ENCODE results near the gene SLC27A1. TPM values are rescaled to one million over a fixed set of nuclear protein-coding genes. Genes with fewer than 3 reads are reported as not detected.

Gene SLC27A1
- total RNA-seq, 1 experiment from 2014 or later = 8.6 TPM

DNA sequence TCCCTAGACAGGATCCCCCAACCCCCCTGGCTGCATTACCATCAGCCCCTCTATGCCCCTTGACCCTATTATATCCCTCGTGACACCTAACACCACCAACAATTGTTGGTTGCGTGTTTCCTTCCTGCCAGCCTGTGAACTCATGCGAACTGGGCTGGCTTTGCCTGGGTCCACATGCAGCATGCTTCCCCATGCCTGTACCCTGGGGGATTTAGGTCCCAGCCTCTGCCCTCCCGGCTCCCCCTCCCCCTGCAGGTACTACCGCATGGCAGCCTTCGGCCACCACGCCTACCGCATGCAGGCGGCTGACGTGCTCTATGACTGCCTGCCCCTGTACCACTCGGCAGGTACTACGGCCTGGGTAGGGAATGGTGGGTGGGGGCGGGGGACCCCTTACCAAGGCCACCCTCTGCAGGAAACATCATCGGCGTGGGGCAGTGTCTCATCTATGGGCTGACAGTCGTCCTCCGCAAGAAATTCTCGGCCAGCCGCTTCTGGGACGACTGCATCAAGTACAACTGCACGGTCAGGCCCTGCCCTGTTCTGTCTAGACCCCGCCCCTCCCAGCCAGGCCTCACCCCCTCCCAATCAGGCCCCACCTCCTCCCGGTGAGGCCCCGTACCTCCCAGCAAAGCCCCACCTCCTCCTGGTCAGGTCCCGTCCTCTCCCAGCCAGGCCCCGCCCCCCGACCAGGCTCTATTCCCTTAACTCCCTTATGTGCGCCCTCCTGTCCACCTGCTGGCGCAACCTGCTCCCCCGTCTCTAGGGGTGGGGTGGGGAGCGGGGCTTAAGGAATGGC, 18.5 kb downstream of the SLC27A1 start (continued):
- TF ChIP-seq, protein P1, sequence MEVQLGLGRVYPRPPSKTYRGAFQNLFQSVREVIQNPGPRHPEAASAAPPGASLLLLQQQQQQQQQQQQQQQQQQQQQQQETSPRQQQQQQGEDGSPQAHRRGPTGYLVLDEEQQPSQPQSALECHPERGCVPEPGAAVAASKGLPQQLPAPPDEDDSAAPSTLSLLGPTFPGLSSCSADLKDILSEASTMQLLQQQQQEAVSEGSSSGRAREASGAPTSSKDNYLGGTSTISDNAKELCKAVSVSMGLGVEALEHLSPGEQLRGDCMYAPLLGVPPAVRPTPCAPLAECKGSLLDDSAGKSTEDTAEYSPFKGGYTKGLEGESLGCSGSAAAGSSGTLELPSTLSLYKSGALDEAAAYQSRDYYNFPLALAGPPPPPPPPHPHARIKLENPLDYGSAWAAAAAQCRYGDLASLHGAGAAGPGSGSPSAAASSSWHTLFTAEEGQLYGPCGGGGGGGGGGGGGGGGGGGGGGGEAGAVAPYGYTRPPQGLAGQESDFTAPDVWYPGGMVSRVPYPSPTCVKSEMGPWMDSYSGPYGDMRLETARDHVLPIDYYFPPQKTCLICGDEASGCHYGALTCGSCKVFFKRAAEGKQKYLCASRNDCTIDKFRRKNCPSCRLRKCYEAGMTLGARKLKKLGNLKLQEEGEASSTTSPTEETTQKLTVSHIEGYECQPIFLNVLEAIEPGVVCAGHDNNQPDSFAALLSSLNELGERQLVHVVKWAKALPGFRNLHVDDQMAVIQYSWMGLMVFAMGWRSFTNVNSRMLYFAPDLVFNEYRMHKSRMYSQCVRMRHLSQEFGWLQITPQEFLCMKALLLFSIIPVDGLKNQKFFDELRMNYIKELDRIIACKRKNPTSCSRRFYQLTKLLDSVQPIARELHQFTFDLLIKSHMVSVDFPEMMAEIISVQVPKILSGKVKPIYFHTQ (CRISPR knock-in tag; IDR thresholded peaks at IDR 0.05) = no peak
- TF ChIP-seq, protein P2, sequence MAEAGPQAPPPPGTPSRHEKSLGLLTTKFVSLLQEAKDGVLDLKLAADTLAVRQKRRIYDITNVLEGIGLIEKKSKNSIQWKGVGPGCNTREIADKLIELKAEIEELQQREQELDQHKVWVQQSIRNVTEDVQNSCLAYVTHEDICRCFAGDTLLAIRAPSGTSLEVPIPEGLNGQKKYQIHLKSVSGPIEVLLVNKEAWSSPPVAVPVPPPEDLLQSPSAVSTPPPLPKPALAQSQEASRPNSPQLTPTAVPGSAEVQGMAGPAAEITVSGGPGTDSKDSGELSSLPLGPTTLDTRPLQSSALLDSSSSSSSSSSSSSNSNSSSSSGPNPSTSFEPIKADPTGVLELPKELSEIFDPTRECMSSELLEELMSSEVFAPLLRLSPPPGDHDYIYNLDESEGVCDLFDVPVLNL (CRISPR knock-in tag; IDR thresholded peaks at IDR 0.05; ENCODE audit: borderline replicate concordance, low read depth) = no peak
- TF ChIP-seq FOXJ3 (CRISPR knock-in tag; IDR thresholded peaks at IDR 0.05; ENCODE audit: borderline replicate concordance) (no peak), JUN (CRISPR knock-in tag; IDR thresholded peaks at IDR 0.05) (no peak), GRHL2 (CRISPR knock-in tag; IDR thresholded peaks at IDR 0.05; ENCODE audit: insufficient replicate concordance, severe bottlenecking) (no peak), ATF1 (CRISPR knock-in tag; IDR thresholded peaks at IDR 0.05) (no peak), KAT7 (CRISPR knock-in tag; IDR thresholded peaks at IDR 0.05; ENCODE audit: borderline replicate concordance) (no peak), MYBL2 (CRISPR knock-in tag; IDR thresholded peaks at IDR 0.05) (no peak), TCF7 (CRISPR knock-in tag; IDR thresholded peaks at IDR 0.05; ENCODE audit: low read depth) (no peak), TP53 (CRISPR knock-in tag; IDR thresholded peaks at IDR 0.05) (0 out of 2 replicates have a peak, but pooled peaks have one; percentile 16), ZNF219 (CRISPR knock-in tag; IDR thresholded peaks at IDR 0.05; ENCODE audit: borderline replicate concordance) (no peak), ZNF232 (CRISPR knock-in tag; IDR thresholded peaks at IDR 0.05) (no peak), ZNF263 (CRISPR knock-in tag; IDR thresholded peaks at IDR 0.05; ENCODE audit: low read depth) (no peak), NR1H2 (CRISPR knock-in tag; IDR thresholded peaks at IDR 0.05) (no peak), NR3C1 (CRISPR knock-in tag; conservative IDR thresholded peaks at IDR 0.05; ENCODE audit: low read depth) (no peak)
- TF ChIP-seq, protein P3, sequence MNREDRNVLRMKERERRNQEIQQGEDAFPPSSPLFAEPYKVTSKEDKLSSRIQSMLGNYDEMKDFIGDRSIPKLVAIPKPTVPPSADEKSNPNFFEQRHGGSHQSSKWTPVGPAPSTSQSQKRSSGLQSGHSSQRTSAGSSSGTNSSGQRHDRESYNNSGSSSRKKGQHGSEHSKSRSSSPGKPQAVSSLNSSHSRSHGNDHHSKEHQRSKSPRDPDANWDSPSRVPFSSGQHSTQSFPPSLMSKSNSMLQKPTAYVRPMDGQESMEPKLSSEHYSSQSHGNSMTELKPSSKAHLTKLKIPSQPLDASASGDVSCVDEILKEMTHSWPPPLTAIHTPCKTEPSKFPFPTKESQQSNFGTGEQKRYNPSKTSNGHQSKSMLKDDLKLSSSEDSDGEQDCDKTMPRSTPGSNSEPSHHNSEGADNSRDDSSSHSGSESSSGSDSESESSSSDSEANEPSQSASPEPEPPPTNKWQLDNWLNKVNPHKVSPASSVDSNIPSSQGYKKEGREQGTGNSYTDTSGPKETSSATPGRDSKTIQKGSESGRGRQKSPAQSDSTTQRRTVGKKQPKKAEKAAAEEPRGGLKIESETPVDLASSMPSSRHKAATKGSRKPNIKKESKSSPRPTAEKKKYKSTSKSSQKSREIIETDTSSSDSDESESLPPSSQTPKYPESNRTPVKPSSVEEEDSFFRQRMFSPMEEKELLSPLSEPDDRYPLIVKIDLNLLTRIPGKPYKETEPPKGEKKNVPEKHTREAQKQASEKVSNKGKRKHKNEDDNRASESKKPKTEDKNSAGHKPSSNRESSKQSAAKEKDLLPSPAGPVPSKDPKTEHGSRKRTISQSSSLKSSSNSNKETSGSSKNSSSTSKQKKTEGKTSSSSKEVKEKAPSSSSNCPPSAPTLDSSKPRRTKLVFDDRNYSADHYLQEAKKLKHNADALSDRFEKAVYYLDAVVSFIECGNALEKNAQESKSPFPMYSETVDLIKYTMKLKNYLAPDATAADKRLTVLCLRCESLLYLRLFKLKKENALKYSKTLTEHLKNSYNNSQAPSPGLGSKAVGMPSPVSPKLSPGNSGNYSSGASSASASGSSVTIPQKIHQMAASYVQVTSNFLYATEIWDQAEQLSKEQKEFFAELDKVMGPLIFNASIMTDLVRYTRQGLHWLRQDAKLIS (CRISPR knock-in tag; IDR thresholded peaks at IDR 0.05; ENCODE audit: borderline replicate concordance) = no peak
- TF ChIP-seq, protein P4, sequence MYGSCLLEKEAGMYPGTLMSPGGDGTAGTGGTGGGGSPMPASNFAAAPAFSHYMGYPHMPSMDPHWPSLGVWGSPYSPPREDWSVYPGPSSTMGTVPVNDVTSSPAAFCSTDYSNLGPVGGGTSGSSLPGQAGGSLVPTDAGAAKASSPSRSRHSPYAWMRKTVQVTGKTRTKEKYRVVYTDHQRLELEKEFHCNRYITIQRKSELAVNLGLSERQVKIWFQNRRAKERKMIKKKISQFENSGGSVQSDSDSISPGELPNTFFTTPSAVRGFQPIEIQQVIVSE (CRISPR knock-in tag; IDR thresholded peaks at IDR 0.05; ENCODE audit: borderline replicate concordance) = no peak
- TF ChIP-seq, protein P5, sequence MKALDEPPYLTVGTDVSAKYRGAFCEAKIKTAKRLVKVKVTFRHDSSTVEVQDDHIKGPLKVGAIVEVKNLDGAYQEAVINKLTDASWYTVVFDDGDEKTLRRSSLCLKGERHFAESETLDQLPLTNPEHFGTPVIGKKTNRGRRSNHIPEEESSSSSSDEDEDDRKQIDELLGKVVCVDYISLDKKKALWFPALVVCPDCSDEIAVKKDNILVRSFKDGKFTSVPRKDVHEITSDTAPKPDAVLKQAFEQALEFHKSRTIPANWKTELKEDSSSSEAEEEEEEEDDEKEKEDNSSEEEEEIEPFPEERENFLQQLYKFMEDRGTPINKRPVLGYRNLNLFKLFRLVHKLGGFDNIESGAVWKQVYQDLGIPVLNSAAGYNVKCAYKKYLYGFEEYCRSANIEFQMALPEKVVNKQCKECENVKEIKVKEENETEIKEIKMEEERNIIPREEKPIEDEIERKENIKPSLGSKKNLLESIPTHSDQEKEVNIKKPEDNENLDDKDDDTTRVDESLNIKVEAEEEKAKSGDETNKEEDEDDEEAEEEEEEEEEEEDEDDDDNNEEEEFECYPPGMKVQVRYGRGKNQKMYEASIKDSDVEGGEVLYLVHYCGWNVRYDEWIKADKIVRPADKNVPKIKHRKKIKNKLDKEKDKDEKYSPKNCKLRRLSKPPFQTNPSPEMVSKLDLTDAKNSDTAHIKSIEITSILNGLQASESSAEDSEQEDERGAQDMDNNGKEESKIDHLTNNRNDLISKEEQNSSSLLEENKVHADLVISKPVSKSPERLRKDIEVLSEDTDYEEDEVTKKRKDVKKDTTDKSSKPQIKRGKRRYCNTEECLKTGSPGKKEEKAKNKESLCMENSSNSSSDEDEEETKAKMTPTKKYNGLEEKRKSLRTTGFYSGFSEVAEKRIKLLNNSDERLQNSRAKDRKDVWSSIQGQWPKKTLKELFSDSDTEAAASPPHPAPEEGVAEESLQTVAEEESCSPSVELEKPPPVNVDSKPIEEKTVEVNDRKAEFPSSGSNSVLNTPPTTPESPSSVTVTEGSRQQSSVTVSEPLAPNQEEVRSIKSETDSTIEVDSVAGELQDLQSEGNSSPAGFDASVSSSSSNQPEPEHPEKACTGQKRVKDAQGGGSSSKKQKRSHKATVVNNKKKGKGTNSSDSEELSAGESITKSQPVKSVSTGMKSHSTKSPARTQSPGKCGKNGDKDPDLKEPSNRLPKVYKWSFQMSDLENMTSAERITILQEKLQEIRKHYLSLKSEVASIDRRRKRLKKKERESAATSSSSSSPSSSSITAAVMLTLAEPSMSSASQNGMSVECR (CRISPR knock-in tag; IDR thresholded peaks at IDR 0.05; ENCODE audit: borderline replicate concordance) = peak; percentile 49; the same call in 1 of the 2 replicates
- TF ChIP-seq, protein P6, sequence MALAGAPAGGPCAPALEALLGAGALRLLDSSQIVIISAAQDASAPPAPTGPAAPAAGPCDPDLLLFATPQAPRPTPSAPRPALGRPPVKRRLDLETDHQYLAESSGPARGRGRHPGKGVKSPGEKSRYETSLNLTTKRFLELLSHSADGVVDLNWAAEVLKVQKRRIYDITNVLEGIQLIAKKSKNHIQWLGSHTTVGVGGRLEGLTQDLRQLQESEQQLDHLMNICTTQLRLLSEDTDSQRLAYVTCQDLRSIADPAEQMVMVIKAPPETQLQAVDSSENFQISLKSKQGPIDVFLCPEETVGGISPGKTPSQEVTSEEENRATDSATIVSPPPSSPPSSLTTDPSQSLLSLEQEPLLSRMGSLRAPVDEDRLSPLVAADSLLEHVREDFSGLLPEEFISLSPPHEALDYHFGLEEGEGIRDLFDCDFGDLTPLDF (CRISPR knock-in tag; IDR thresholded peaks at IDR 0.05) = no peak
- TF ChIP-seq, protein P7, sequence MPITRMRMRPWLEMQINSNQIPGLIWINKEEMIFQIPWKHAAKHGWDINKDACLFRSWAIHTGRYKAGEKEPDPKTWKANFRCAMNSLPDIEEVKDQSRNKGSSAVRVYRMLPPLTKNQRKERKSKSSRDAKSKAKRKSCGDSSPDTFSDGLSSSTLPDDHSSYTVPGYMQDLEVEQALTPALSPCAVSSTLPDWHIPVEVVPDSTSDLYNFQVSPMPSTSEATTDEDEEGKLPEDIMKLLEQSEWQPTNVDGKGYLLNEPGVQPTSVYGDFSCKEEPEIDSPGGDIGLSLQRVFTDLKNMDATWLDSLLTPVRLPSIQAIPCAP (CRISPR knock-in tag; IDR thresholded peaks at IDR 0.05) = peak; percentile 75; the same call in 1 of the 2 replicates
- TF ChIP-seq, protein P8, sequence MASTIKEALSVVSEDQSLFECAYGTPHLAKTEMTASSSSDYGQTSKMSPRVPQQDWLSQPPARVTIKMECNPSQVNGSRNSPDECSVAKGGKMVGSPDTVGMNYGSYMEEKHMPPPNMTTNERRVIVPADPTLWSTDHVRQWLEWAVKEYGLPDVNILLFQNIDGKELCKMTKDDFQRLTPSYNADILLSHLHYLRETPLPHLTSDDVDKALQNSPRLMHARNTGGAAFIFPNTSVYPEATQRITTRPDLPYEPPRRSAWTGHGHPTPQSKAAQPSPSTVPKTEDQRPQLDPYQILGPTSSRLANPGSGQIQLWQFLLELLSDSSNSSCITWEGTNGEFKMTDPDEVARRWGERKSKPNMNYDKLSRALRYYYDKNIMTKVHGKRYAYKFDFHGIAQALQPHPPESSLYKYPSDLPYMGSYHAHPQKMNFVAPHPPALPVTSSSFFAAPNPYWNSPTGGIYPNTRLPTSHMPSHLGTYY (CRISPR knock-in tag; IDR thresholded peaks at IDR 0.05) = 0 out of 2 replicates have a peak, but pooled peaks have one; percentile 36

Measured in WTC11 (cell line).